Right renal cortex interstitium (tissue), 3 donors: ENCODE results near the gene RTL1. TPM values are rescaled to one million over a fixed set of nuclear protein-coding genes. Genes with fewer than 3 reads are reported as not detected.

Experiments used
- DNase-seq, 3 donors: peaks; one replicate each; pipeline ENCODE4 v3.0.0-alpha.2; 2013; ENCODE audit warnings: low read depth in 3 of 3, low spot score in 2 of 3
- polyA plus RNA-seq, 3 donors: library from polyadenylated mRNA; unstranded; fragments of 120-200 nt; gene quantifications; one replicate each; pipeline ENCODE4 v1.2.1, GENCODE V29; 2013; ENCODE audit not compliant: insufficient read length in 3 of 3

Gene RTL1
- under 1 TPM in 1 of 3 donors, not detected in 2; 0.04 TPM for polyA plus RNA-seq

GRCh38 chr14:100903672-100904185 is at the start of gene RTL1:
Gene RTL1 (minus strand): TSS chr14:100903722. CDS start chr14:100884788, 18,934 bp downstream.
- DNase-seq = no peak

GRCh38 chr14:100950024-100950423 is 46.5 kb upstream of the RTL1 start:
- no peak for DNase-seq

- no peak for DNase-seq
Measured at GRCh38 chr14:100944052-100944451, 40.5 kb upstream of the RTL1 start.

GRCh38 chr14:100930270-100930669 is 26.7 kb upstream of the RTL1 start:
- DNase-seq = no peak

- no peak for DNase-seq
Measured at GRCh38 chr14:100915560-100915959, 12.0 kb upstream of the RTL1 start.

- no peak for DNase-seq
Measured at GRCh38 chr14:100914597-100915021, 11.1 kb upstream of the RTL1 start.

- DNase-seq = no peak
Measured at GRCh38 chr14:100911665-100912316, 8.3 kb upstream of the RTL1 start.

- DNase-seq = no peak
Measured at GRCh38 chr14:100910888-100911664, 7.6 kb upstream of the RTL1 start.

GRCh38 chr14:100909439-100909838 is 5.9 kb upstream of the RTL1 start:
- no peak for DNase-seq

GRCh38 chr14:100907240-100907639 is 3.7 kb upstream of the RTL1 start:
- no peak for DNase-seq

- no peak for DNase-seq
Measured at GRCh38 chr14:100906420-100906819, 2.9 kb upstream of the RTL1 start.

- DNase-seq = no peak
Measured at GRCh38 chr14:100905166-100905565, 1.6 kb upstream of the RTL1 start.

GRCh38 chr14:100904307-100905087 is 975 bp upstream of the RTL1 start:
- no peak for DNase-seq

- no peak for DNase-seq
Measured at GRCh38 chr14:100903134-100903468, 421 bp downstream of the RTL1 start.

GRCh38 chr14:100902295-100903133 is 1.0 kb downstream of the RTL1 start:
- no peak for DNase-seq

GRCh38 chr14:100901391-100902183 is 1.9 kb downstream of the RTL1 start:
- DNase-seq = no peak

- no peak for DNase-seq
Measured at GRCh38 chr14:100900837-100901390, 2.6 kb downstream of the RTL1 start.

- no peak for DNase-seq
Measured at GRCh38 chr14:100899884-100900771, 3.4 kb downstream of the RTL1 start.
